Measurements from ENCODE around the gene AKAP13. TPM values are rescaled to one million over a fixed set of nuclear protein-coding genes. Genes with fewer than 3 reads are reported as not detected.

Gene AKAP13
- total RNA-seq, 1 experiment from 2014 or later = 47.3 TPM

GRCh38 chr15:85386261-85386660 is 5.9 kb downstream of the AKAP13 start:
- Histone ChIP-seq H3K9me3 (ENCODE audit: control insufficient read depth, low read depth, low read length) (no peaks in the 10 kb centered on the region), H2AFZ (ENCODE audit: low read length) (no peak overlapping the region), H3K14ac (ENCODE audit: insufficient read depth, low read length) (no peak overlapping the region), H4K91ac (ENCODE audit: insufficient read length, low read depth, low read length) (no peak overlapping the region), H2BK5ac (ENCODE audit: insufficient read length, low read length) (no peak overlapping the region), H3K9ac (ENCODE audit: extremely low read depth, insufficient read length, low read length) (no peak overlapping the region), H2BK20ac (ENCODE audit: low read depth, low read length, poor library complexity, severe bottlenecking) (no peak overlapping the region), H2BK15ac (ENCODE audit: low read depth, low read length) (no peak overlapping the region), H3K4me2 (ENCODE audit: insufficient read depth, insufficient read length, low read length) (no peak overlapping the region), H4K5ac (ENCODE audit: insufficient read length, low read depth, low read length) (no peak overlapping the region), H3K79me1 (ENCODE audit: insufficient read depth, low read depth, low read length, poor library complexity, severe bottlenecking) (peaks cover 4% of the 10 kb centered on the region), H3K23ac (ENCODE audit: insufficient read length, low read depth, low read length) (no peak overlapping the region), H4K20me1 (ENCODE audit: control insufficient read depth, insufficient read depth, insufficient read length) (no peaks in the 10 kb centered on the region), H2AK5ac (ENCODE audit: insufficient read length, low read length) (no peak overlapping the region), H3K18ac (ENCODE audit: insufficient read length, low read depth, low read length) (no peak overlapping the region), H3K79me2 (ENCODE audit: insufficient read depth, low read length) (peaks cover 11% of the 10 kb centered on the region; the same call in 1 of the 2 replicates), H2BK12ac (ENCODE audit: insufficient read length, low read depth, low read length) (no peak overlapping the region), H3K4me1 (ENCODE audit: insufficient read depth, low read length) (peaks cover 9% of the 10 kb centered on the region; the same call in 1 of the 2 replicates), H3T11ph (ENCODE audit: low read length) (no peak overlapping the region), H3K27me3 (ENCODE audit: insufficient read depth, low read length) (no peaks in the 10 kb centered on the region), H2BK120ac (ENCODE audit: low read depth, low read length, poor library complexity, severe bottlenecking) (no peak overlapping the region), H3K56ac (ENCODE audit: insufficient read length, low read depth, low read length) (no peak overlapping the region), H3K27ac (ENCODE audit: insufficient read length, low read depth, low read length) (no peak overlapping the region), H4K8ac (replicated peaks; ENCODE audit: insufficient read length, low read depth, low read length) (no peak overlapping the region), H3K4ac (ENCODE audit: low read depth, low read length) (no peak overlapping the region), H3K23me2 (ENCODE audit: insufficient read length, low read depth, low read length, poor library complexity, severe bottlenecking) (no peaks in the 10 kb centered on the region)
- no CpG with 5 or more reads among the region's 7 CpGs for whole genome bisulfite sequencing (ENCODE audit: extremely low coverage, insufficient read length, low lambda C conversion rate)
- Mint-ChIP-seq H3K4me3 (no peak overlapping the region), H3K27me3 (ENCODE audit: low read depth) (no peaks in the 10 kb centered on the region), H3K36me3 (ENCODE audit: insufficient read depth in 1 of 3, low read depth in 3 of 3) (peaks cover 2 to 4% (median 2%) of the 10 kb centered on the region in 3 experiments; a peak in 5 of 7 replicates), H3K9me3 (no peaks in the 10 kb centered on the region), H3K4me1 (peaks cover 12 to 20% of the 10 kb centered on the region in 2 experiments), H3K27ac (no peak overlapping the region)
- no peak for TF ChIP-seq CTCF (conservative IDR thresholded peaks at IDR 0.05)
- no peak for DNase-seq
